Endothelial cell of umbilical vein (primary cell): ENCODE data around the gene WDR86. TPM values are rescaled to one million over a fixed set of nuclear protein-coding genes. Genes with fewer than 3 reads are reported as not detected.

Experiments used
- BruUV-seq: library from RNA; stranded (reverse); fragments of 400-500 nt; replicated peaks from 2 replicates; lab custom pipeline; 2021; lab: Mats Ljungman, UMichigan
- CTCF ChIA-PET: fragments of 300-600, 350-600 bp; sonication (Branson Sonifier 250); formaldehyde crosslinking; loops from one replicate; lab custom pipeline; 2021; ENCODE audit warnings: antibody characterized with exemption, inconsistent platforms; lab: Charles Lee
- POLR2A ChIA-PET: fragments of 300-600, 350-600 bp; sonication (Branson Sonifier 250); formaldehyde crosslinking; loops from one replicate; lab custom pipeline; 2021; ENCODE audit warnings: antibody characterized with exemption, inconsistent platforms; lab: Charles Lee
- DNase-seq: peaks from one replicate; pipeline ENCODE4 v3.0.0-alpha.2; 2011; ENCODE audit warnings: low read depth, low spot score
- FAIRE-seq: peaks from 2 replicates; lab custom pipeline; 2011; peaks lifted over from hg19 to GRCh38; lab: Jason Lieb, UNC
- H2AFZ ChIP-seq: 2 replicates; pipeline ENCODE4 v1.6.0; 2012; ENCODE audit warnings: low read depth, low read length, control low read depth, inconsistent platforms
- H3K27ac ChIP-seq: 2 replicates; pipeline ENCODE4 v1.5.1; 2011; ENCODE audit warnings: low read depth, mild to moderate bottlenecking, control low read depth, low read length, moderate library complexity; ENCODE audit not compliant: insufficient read depth
- H3K27me3 ChIP-seq, 2 experiments: 2 replicates each; pipeline versions ENCODE4 v1.6.0 to v1.6.1; 2011; ENCODE audit warnings: low read length in 2 of 2, mixed read lengths in 1 of 2; ENCODE audit not compliant: control insufficient read depth in 2 of 2, insufficient read depth in 2 of 2
- H3K36me3 ChIP-seq, 2 experiments: 2 replicates in 1 of 2; 3 replicates in 1 of 2; pipeline ENCODE4 v1.5.1; 2011; ENCODE audit warnings: low read length in 2 of 2, mild to moderate bottlenecking in 1 of 2, moderate library complexity in 1 of 2; ENCODE audit not compliant: control insufficient read depth in 2 of 2, insufficient read depth in 2 of 2; ENCODE audit errors: extremely low read depth in 1 of 2
- H3K4me1 ChIP-seq: 3 replicates; pipeline ENCODE4 v1.5.1; 2011; ENCODE audit warnings: mild to moderate bottlenecking, low read length; ENCODE audit not compliant: control insufficient read depth, insufficient read depth; ENCODE audit errors: extremely low read depth
- H3K4me2 ChIP-seq: 2 replicates; pipeline ENCODE4 v1.6.1; 2011; ENCODE audit warnings: low read length, control low read depth, mixed read lengths; ENCODE audit not compliant: insufficient read depth
- H3K4me3 ChIP-seq, 3 experiments: fragments of 200-600 bp in 1 of 3; sonication (generic), shearing (Covaris generic) in 1 of 3; replicated peaks in 1 of 3; 2 replicates each; pipeline ENCODE4 v1.5.1; 2011 to 2016; ENCODE audit warnings: control low read depth in 3 of 3, low read length in 3 of 3, mild to moderate bottlenecking in 2 of 3, inconsistent platforms in 1 of 3, low read depth in 1 of 3, moderate library complexity in 1 of 3; ENCODE audit not compliant: insufficient read depth in 1 of 3
- H3K79me2 ChIP-seq: 2 replicates; pipeline ENCODE4 v1.6.0; 2012; ENCODE audit warnings: low read length, inconsistent platforms; ENCODE audit not compliant: control insufficient read depth, insufficient read depth
- H3K9ac ChIP-seq: replicated peaks from 2 replicates; pipeline ENCODE3; 2011; ENCODE audit warnings: low read length, control low read depth; ENCODE audit not compliant: insufficient read depth; ENCODE audit errors: extremely low read depth
- H3K9me1 ChIP-seq: replicated peaks from 3 replicates; pipeline ENCODE4 v1.6.0; 2011; ENCODE audit warnings: mild to moderate bottlenecking, low read length; ENCODE audit not compliant: control insufficient read depth, insufficient read depth; ENCODE audit errors: extremely low read depth
- H3K9me3 ChIP-seq: replicated peaks from 2 replicates; pipeline ENCODE4 v1.5.1; 2012; ENCODE audit warnings: low read length, inconsistent platforms; ENCODE audit not compliant: control insufficient read depth, insufficient read depth
- H4K20me1 ChIP-seq: replicated peaks from 2 replicates; pipeline ENCODE3; 2011; ENCODE audit warnings: mild to moderate bottlenecking, low read length; ENCODE audit not compliant: control insufficient read depth, insufficient read depth; ENCODE audit errors: extremely low read depth
- CTCF ChIP-seq, 2 donors: IDR thresholded peaks; 1 replicate in 1 of 2; 2 replicates in 1 of 2; pipeline ENCODE4 v1.5.1; 2011; ENCODE audit warnings: low read length in 2 of 2, mild to moderate bottlenecking in 2 of 2, moderate library complexity in 2 of 2, control low read depth in 1 of 2, inconsistent platforms in 1 of 2, low read depth in 1 of 2; ENCODE audit not compliant: insufficient read depth in 1 of 2; ENCODE audit errors: extremely low read depth in 1 of 2
- EZH2 ChIP-seq: IDR thresholded peaks from 2 replicates; pipeline ENCODE4 v1.6.1; 2012; ENCODE audit warnings: borderline replicate concordance, low read depth, mild to moderate bottlenecking, moderate library complexity, low read length, inconsistent platforms; ENCODE audit not compliant: severe bottlenecking
- GATA2 ChIP-seq: IDR thresholded peaks from 2 replicates; pipeline ENCODE4 v1.7.0; 2011; ENCODE audit warnings: low read depth, mild to moderate bottlenecking, moderate library complexity, mixed read lengths, low read length; ENCODE audit not compliant: insufficient read length, insufficient read depth
- JUN ChIP-seq: IDR thresholded peaks from 2 replicates; pipeline ENCODE4 v1.6.1; 2011; ENCODE audit warnings: borderline replicate concordance, low read depth; ENCODE audit not compliant: insufficient read length, insufficient read depth
- MAX ChIP-seq: IDR thresholded peaks from 2 replicates; pipeline ENCODE4 v1.6.1; 2011; ENCODE audit not compliant: insufficient read depth, insufficient read length
- MYC ChIP-seq: IDR thresholded peaks from one replicate; pipeline ENCODE4 v1.6.1; 2011; ENCODE audit warnings: mild to moderate bottlenecking, low read depth, low read length
- dilution Hi-C: fragments of 300-500 bp; cut with MboI; formaldehyde crosslinking; loops from one replicate; pipeline ENCODE4 v1.15.0; 2019; ENCODE audit warnings: low sequenced_read_pairs; ENCODE audit not compliant: extremely low pct_ligation_motif_present
- intact Hi-C: fragments of 100-400 bp; cut with micrococcal nuclease; formaldehyde crosslinking; loops from one replicate; pipeline ENCODE4 v1.10.0; 2022
- polyA plus RNA-seq, 4 experiments: library from polyadenylated mRNA; depleted of rRNA in 3 of 4; stranded (reverse) in 3 of 4; unstranded in 1 of 4; fragments of >200 nt; gene quantifications; 2 replicates each; pipeline versions ENCODE4 v1.2.1 to v1.2.3, GENCODE V29; 2011 to 2012; ENCODE audit warnings: missing spikeins in 1 of 4
- total RNA-seq: library from RNA; stranded (reverse); gene quantifications from 2 replicates; pipeline ENCODE4 v1.2.3, GENCODE V29; 2021

WDR86 gene
- total and polyA plus RNA-seq, 2 donors (not counting 3 experiments of a cell fraction or from before 2014, with no cell fraction given): not detected

- CTCF ChIA-PET: interaction anchor here (1.2 to 1.5 kb wide), 3 partner anchors 36 to 370 kb away, joined by 3 read pairs; no protein-coding TSS in a partner anchor
Measured at GRCh38 chr7:151412318-151412717, 2.5 kb upstream of the WDR86 start.

More at GRCh38 chr7:151412318-151412717, 2.5 kb upstream of the WDR86 start:
- Histone ChIP-seq H3K4me1 (no peaks in the 10 kb centered on the region), H4K20me1 (no peaks in the 10 kb centered on the region), H3K9me1 (no peaks in the 10 kb centered on the region), H3K36me3 (no peaks in the 10 kb centered on the region), H3K4me2 (no peak overlapping the region), H3K27ac (no peak overlapping the region), H2AFZ (no peak overlapping the region), H3K4me3 (no peak overlapping the region), H3K9ac (no peak overlapping the region), H3K27me3 (peaks cover 57 to 64% of the 10 kb centered on the region in 2 experiments), H3K79me2 (no peaks in the 10 kb centered on the region), H3K9me3 (no peaks in the 10 kb centered on the region)
- no TSS peak for BruUV-seq
- intact Hi-C loops: no loop called here
- TF ChIP-seq EZH2: no peak
- TF ChIP-seq MAX: no peak
- no peak for TF ChIP-seq MYC
- TF ChIP-seq JUN: no peak
- no peak for TF ChIP-seq CTCF (IDR thresholded peaks at IDR 0.05; ENCODE audit: extremely low read depth in 1 of 2, insufficient read depth in 1 of 2, low read depth in 1 of 2, low read length in 2 of 2)
- no peak for TF ChIP-seq GATA2
- no peak for FAIRE-seq
- no peak for DNase-seq
- dilution Hi-C loops: no loop called here
- POLR2A ChIA-PET: interaction anchor here (0.7 kb wide), 1 partner anchor 27 kb away, joined by 3 read pairs; no protein-coding TSS in a partner anchor
